GM21423 (cell line): Measurements from ENCODE around the gene UBR4.
"Not testable (repeated sequence)": the region's sequence is repeated elsewhere in the genome, so short reads cannot be mapped to it uniquely, and the experiment has no call there.

Experiments used
- ATAC-seq: cut with Tn5 transposase; IDR thresholded peaks from one replicate; pipeline ENCODE4 v1.9.1; 2021; ENCODE audit warnings: mild to moderate bottlenecking, moderate library complexity; ENCODE audit not compliant: unreplicated experiment

Gene UBR4

DNA sequence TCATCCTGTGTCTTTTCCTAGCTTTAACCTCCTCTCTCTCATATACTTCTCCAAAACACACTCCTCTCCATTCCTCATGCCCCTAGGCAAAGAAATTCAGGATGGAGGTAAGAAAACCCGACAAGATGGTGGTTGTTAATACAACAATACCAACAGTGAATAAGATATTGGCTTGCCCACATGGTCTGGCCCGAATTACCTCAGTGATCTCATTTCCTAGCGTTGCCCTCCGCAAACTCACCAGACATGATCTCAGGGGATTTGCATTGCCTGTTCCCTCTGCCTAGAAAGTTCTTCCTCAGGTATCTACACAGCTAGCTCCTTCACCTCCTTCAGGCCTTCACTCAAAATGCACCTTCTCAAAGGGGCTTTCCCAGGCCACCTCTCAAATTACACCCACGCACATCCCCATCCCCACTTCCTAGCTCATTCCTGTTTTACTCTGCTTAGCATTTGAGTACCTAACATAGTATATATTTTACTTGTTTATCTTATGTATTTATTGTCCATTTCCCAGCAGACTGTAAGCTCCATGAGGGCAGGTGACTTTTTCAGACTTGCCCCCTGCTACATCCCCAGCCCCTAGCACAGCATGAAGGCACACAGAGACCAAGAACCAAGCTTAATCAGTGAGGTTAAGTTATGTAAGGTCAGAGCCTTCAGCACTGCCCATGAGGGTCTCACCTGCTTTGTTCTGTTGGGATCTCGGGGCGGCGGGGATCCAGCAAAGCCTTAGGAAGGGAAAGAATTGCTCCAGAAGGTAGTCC lies 10.2 kb upstream of the UBR4 start:
- ATAC-seq: no peak

GRCh38 chr1:19219451-19219850 lies 9.4 kb upstream of the UBR4 start:
- ATAC-seq: no peak

GRCh38 chr1:19216585-19216984 lies 6.5 kb upstream of the UBR4 start:
- ATAC-seq: not testable (repeated sequence)

- no peak for ATAC-seq
Observed at GRCh38 chr1:19213580-19213979, 3.5 kb upstream of the UBR4 start.

DNA sequence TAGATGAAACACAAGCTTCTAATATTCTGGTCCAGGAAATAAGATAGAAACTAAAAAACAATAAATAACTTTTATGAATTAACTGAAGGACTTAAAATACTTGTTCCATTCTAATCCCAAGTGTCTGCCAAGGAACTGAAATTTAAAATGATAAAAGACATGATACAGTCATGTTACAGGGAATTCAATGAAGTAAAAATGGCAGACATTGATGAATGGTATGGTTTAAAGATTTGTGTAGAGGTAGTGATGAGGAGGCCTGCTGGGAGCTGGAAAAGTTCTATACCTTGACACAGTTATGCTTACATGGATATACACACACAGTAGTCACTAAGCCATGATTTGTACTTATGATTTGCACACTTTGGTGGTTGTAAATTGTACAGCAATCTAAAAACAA lies 2.1 kb upstream of the UBR4 start:
- ATAC-seq: no peak

GRCh38 chr1:19210772-19211549 lies 895 bp upstream of the UBR4 start:
- ATAC-seq: no peak

DNA sequence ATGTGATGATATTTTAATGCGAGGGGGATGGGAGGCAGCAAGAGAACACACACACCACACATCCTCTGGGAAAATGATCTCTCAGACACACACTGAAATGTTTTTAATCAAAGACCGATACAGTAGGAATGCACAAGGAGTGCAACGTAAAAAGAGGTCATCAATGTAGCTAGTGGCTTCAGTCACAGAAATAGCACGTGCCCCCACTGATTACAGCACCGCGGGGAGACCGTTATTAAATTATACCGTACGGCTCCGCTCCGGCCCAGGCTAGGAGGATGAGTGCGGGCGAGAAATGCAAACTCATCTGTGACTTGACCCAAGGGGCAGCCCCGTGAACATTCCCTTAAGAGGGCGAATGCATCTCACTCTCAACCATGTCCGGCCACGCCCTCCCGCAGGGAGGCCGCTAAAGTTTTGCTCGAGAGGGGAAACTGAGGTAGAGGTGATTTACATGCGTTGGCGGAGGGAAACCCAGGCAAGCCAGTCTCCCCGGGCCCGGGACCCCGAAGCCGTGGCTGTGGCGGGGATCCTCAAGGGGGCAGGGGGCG lies 552 bp downstream of the UBR4 start:
- ATAC-seq: peak; percentile 38

- no peak for ATAC-seq
Observed at GRCh38 chr1:19208710-19209438, 1.2 kb downstream of the UBR4 start.

DNA sequence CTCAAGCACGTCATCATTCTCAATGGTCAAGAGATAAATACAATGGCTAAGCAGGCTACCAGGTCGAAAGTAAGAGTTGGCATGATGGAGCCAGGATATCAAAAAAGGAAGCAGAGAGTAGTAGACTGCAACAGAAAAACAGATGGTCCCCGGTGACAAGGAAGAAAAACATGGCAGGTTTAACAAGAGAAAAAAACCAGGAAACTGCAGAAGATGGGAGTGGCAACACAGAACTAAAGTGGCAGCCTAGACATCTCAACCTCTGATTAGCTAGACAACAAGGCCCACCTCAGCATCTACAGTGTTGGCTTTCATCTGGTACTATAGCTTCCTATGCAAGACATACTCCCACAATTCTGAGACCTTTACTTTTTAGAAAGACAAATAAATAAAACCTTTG lies 3.1 kb downstream of the UBR4 start:
- ATAC-seq: no peak

- ATAC-seq: no peak
Observed at GRCh38 chr1:19205845-19206244, 4.2 kb downstream of the UBR4 start.

- ATAC-seq: no peak
Observed at GRCh38 chr1:19205403-19205802, 4.7 kb downstream of the UBR4 start.

GRCh38 chr1:19204446-19205266 lies 5.4 kb downstream of the UBR4 start:
- ATAC-seq: no peak

- no peak for ATAC-seq
Observed at GRCh38 chr1:19203440-19203839, 6.6 kb downstream of the UBR4 start.

DNA sequence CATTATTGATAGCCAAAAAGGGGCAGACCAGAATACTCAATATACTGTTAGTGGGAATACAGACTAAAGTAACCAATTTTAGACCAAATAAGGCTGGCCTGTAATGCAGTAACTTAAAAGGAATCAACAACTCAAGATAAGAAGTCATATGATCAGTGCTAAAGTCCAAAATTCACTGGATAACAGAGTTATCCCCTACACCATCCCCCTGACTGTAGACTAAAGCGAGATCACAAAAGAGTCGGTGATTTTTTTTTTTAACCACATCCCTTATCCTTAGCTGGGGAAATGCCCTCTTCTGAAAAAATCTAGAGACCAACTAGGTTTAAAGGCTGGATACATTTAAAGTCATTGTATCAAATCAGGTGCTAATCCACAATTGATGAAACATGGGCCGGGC lies 7.7 kb downstream of the UBR4 start:
- ATAC-seq: no peak

DNA sequence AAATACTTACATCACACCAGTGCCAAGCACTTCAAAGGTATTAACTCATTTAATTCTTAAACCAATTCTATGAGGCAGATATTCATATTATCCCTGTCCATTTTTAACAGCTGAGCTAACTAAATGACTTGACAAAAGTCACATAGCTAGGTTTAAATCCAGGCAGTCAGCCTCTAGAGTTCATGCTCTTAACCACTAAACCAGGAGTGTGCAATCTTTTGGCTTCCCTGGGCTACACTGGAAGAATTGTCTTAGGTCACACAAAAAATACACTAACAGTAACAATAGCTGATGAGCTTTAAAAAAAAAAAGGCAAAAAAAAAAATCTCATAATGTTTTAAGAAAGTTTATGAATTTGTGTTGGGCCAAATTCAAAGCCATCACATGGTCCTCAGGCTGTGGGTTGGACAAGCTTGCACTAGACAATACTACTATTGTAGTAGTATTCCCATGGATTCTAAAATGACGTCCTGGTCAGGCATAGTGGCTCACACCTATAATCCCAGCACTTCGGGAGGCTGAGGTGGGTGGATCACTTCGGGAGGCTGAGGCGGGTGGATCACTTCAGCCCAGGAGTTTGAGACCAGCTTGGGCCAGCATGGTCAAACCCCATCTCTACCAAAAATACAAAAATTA lies 10.0 kb downstream of the UBR4 start:
- no peak for ATAC-seq

DNA sequence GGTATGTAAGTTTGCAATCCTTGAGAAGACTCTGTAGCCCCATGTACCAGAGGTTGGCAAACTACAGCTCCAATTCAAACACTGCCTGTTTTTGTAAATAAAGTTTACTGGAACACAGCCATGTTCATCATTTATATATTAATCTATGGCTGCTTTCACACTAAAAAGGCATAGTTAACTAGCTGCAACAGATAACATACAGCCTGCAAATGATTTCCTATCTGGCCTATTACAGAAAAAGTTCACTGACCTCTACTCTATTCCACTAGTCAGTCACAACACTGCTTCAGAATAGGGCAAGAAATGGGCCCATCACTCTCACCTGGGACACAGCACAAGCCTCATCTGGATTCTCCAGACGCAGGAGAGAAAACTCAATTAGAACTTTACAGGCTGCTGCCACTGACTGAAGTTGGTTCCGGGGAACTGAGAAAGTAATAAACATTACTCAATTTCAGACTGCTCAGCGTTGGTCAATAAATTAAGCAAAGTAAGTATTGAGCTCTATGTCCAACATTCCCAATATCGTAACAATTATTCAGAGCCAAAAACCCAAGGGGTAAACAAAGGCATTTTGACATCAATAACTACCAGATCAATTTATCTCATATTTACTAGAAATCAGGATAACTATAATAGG lies 10.6 kb downstream of the UBR4 start:
- no peak for ATAC-seq

DNA sequence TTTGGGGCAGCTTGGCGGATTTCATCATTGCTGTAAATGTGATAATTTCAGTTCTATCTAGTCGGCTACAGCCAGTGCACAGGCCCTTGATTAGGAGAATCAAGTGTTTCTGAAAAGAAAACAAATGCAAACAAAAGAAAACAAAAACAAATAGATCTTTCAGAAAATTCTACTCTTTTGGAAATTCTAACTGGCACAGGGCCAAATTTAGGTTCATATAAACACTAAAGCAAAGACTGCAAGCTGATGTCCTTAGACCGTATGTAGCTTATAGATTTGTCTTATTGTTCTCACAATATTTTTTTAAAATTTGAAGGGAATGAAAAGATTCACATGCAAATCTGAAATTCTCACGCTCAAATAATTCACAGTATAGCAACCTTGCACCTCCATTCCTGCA lies 11.2 kb downstream of the UBR4 start:
- ATAC-seq: no peak

DNA sequence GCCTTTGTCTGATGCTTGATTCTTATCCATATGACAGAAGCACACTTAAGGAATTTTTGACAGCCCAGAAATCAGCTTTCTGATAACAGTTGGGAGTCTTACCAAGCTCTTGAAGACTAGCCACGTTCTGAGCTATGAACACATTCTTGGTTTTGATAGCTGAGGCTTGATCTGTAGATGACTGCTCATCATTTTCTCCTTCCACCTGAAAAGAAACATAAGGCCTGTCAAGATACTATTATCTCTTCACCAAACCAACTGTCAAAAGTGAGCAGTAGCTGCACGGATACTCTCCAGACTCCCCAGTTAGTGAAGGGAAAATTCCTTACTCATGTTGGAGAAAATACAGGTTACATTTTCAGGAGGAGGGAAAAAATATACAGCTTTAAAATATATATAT lies 12.2 kb downstream of the UBR4 start:
- ATAC-seq: no peak

GRCh38 chr1:19196331-19196730 lies 13.7 kb downstream of the UBR4 start:
- ATAC-seq: no peak

DNA sequence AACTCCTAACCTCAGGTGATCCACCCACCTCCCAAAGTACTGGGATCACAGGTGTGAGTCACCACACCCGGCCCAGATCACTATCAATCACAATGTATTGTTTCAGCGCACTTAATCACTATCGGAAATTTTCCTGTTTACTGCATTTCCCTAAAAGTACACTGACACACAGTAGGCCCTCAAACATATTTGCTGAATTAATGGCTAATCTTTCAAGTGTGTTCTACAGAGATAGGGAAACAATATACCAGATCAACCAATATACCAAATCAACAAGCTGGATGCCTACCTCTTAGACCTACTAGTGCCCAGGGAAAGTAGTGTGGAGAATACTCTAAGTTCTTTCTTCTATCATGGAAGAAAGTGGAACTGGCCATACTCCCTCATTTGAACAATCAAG lies 17.1 kb downstream of the UBR4 start:
- ATAC-seq: no peak
